Chondrocyte (in vitro differentiated cells): Measurements from ENCODE around the gene IAPP. TPM values are rescaled to one million over a fixed set of nuclear protein-coding genes. Genes with fewer than 3 reads are reported as not detected.

Source experiments
- DNase-seq: peaks from one replicate; pipeline ENCODE4 v3.0.0; 2021; ENCODE audit warnings: mixed read lengths, low spot score
- H3K27ac Mint-ChIP-seq: one replicate; pipeline ENCODE4 v1.8.0; 2021; ENCODE audit warnings: mild to moderate bottlenecking, moderate library complexity, mixed read lengths; ENCODE audit not compliant: unreplicated experiment
- H3K27me3 Mint-ChIP-seq: 2 replicates; pipeline ENCODE4 v1.8.0; 2021; ENCODE audit warnings: low read depth, mixed read lengths
- H3K36me3 Mint-ChIP-seq: 2 replicates; pipeline ENCODE4 v1.8.0; 2021; ENCODE audit warnings: low read depth, mixed read lengths
- H3K4me1 Mint-ChIP-seq: 2 replicates; pipeline ENCODE4 v1.8.0; 2021; ENCODE audit warnings: low read depth, mild to moderate bottlenecking, mixed read lengths
- H3K4me3 Mint-ChIP-seq: one replicate; pipeline ENCODE4 v1.8.0; 2021; ENCODE audit warnings: mild to moderate bottlenecking, moderate library complexity, mixed read lengths; ENCODE audit not compliant: unreplicated experiment
- H3K9me3 Mint-ChIP-seq: 2 replicates; pipeline ENCODE4 v1.8.0; 2021; ENCODE audit warnings: low read depth, mixed read lengths
- long read RNA-seq: library from polyadenylated mRNA; stranded (forward); transcript quantifications from one replicate; pipeline ENCODE4 v2.0.0, GENCODE V29; 2021
- total RNA-seq: library from RNA; stranded (reverse); gene quantifications from 3 replicates; pipeline ENCODE4 v1.2.1, GENCODE V29; 2021
- TF ChIP-seq, protein P1 (sequence below): fragments of 200-600 bp; sonication (generic); IDR thresholded peaks from 2 replicates; pipeline ENCODE4 v1.5.0; 2021; ENCODE audit warnings: antibody characterized with exemption, mild to moderate bottlenecking, moderate library complexity

Gene IAPP
- total RNA-seq: not detected in 3 replicates
- long read RNA-seq: 0 reads

DNA sequence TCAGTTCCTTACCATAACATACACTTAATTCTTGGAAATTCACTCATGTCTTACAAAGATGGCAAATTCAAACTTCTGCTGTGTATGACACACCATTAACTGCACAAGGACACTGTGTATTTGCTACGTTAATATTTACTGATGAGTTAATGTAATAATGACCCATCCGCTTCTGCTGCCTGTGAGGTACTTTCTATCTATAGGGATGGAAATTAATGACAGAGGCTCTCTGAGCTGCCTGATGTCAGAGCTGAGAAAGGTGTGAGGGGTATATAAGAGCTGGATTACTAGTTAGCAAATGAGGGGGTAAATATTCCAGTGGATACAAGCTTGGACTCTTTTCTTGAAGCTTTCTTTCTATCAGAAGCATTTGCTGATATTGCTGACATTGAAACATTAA lies at the start of gene IAPP:
Gene IAPP (plus strand): TSS at position 301 of the 400 bp plus-strand sequence. CDS start 450 bp downstream, outside the sequence.
- DNase-seq: no peak
- TF ChIP-seq, protein P1, sequence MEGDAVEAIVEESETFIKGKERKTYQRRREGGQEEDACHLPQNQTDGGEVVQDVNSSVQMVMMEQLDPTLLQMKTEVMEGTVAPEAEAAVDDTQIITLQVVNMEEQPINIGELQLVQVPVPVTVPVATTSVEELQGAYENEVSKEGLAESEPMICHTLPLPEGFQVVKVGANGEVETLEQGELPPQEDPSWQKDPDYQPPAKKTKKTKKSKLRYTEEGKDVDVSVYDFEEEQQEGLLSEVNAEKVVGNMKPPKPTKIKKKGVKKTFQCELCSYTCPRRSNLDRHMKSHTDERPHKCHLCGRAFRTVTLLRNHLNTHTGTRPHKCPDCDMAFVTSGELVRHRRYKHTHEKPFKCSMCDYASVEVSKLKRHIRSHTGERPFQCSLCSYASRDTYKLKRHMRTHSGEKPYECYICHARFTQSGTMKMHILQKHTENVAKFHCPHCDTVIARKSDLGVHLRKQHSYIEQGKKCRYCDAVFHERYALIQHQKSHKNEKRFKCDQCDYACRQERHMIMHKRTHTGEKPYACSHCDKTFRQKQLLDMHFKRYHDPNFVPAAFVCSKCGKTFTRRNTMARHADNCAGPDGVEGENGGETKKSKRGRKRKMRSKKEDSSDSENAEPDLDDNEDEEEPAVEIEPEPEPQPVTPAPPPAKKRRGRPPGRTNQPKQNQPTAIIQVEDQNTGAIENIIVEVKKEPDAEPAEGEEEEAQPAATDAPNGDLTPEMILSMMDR: no peak
- Mint-ChIP-seq H3K9me3 (no peaks in the 10 kb centered on the region), H3K4me3 (no peak within 1 kb of the TSS), H3K4me1 (peaks cover 9% of the 10 kb centered on the region), H3K27ac (no peak within 1 kb of the TSS), H3K36me3 (no peaks in the 10 kb centered on the region), H3K27me3 (peaks cover 3% of the 10 kb centered on the region)

DNA sequence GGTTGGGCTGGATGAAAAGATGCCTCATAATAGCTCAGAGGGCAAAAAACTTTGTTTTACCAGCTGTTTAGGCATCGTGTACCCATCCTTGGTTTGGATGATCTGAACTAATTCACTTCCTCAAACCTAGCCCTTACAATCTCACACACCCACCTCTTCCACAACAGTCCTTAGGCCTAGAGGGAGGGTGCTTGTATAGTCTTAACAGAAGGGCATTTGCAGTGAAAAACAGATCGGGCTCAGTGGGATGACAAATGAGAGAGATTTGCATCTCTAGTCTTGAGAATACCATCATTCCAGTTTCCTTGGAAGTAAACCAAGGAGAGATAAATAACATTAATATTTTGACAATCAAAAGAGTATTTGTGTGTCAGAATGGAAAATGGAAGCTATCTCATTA lies 49.0 kb upstream of the IAPP start:
- TF ChIP-seq, protein P1: no peak
- H3K27ac Mint-ChIP-seq: no peak overlapping the region

DNA sequence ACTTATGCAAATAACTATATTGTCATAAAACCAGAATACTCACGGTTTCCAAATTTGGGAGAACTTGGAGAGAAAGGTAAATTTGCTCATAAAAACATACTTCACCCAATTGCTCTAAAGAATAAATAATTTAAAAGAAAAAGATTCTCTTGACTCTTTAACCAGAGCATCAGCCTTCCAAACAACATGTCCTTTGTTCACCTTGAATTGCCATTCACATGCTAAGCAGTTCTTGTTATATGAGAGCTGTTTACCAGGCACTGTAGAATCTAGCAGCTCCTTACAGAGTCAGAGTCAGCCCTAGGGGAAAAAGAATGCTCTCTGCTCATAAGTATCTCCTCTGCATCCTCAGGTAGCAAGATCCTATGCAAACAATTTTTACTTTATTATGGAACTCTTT lies 48.2 kb upstream of the IAPP start:
- H3K4me1 Mint-ChIP-seq: no peaks in the 10 kb centered on the region
- no peak overlapping the region for H3K27ac Mint-ChIP-seq
- H3K27me3 Mint-ChIP-seq: no peaks in the 10 kb centered on the region
- peaks cover 7% of the 10 kb centered on the region for H3K36me3 Mint-ChIP-seq
- no peak overlapping the region for H3K4me3 Mint-ChIP-seq
- DNase-seq: no peak
- peaks cover 25% of the 10 kb centered on the region for H3K9me3 Mint-ChIP-seq
- TF ChIP-seq, protein P1: no peak

More for the DNA sequence above, 49.0 kb upstream of the IAPP start:
- Mint-ChIP-seq H3K9me3 (peaks cover 20% of the 10 kb centered on the region), H3K27me3 (no peaks in the 10 kb centered on the region), H3K36me3 (peaks cover 7% of the 10 kb centered on the region), H3K4me1 (no peaks in the 10 kb centered on the region), H3K4me3 (no peak overlapping the region)
- DNase-seq: no peak

DNA sequence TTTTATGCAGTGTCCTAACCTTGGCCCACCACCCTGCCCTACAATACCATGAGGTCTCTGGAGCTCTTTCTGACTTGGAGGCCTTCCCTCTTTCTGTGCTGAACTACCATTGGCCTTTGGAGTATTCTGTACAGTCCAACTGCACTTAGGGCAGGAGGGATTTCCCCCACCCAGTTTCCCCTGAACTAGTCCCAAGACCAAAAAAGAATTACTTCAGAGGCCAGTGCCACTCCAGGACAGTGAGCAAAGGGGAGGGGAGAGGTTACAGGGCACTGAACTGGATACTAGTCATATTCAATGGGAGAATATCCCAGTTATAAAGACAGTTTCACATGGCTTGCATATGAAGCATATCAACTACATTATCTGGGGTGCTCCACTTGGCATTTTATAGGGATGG lies 44.1 kb upstream of the IAPP start:
- no peak overlapping the region for H3K4me3 Mint-ChIP-seq
- H3K36me3 Mint-ChIP-seq: peaks cover 7% of the 10 kb centered on the region
- no peaks in the 10 kb centered on the region for H3K4me1 Mint-ChIP-seq
- TF ChIP-seq, protein P1: no peak
- no peaks in the 10 kb centered on the region for H3K27me3 Mint-ChIP-seq
- no peak for DNase-seq
- peaks cover 42% of the 10 kb centered on the region for H3K9me3 Mint-ChIP-seq
- no peak overlapping the region for H3K27ac Mint-ChIP-seq

DNA sequence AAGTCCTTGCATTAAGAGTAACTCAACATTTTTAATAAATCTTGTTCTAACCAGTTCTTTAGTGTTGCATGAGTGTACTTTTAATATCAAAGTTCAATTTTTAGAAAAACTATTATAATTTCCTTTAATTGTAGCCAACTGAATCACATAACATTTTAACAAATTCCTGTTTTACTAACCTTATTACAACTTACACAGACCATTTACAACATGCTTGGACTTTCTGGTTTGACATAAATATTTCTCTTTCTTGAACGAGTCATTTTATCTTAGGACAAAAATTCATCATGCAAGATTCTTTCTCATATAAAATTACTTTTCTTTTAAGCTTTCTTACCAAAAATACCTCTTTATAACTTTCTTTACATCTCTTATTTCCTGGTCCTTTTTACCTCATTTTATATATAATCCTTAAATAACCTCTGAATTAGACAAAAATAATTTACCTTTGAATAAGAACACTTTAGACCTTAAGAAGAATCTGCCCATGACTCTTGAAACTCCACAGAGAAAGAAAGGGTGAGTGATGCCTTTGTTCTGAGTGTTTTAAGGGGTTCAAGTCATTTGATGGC lies 41.9 kb upstream of the IAPP start:
- peaks cover 7% of the 10 kb centered on the region for H3K36me3 Mint-ChIP-seq
- no peaks in the 10 kb centered on the region for H3K27me3 Mint-ChIP-seq
- H3K4me3 Mint-ChIP-seq: no peak overlapping the region
- DNase-seq: no peak
- H3K4me1 Mint-ChIP-seq: peaks cover 5% of the 10 kb centered on the region
- peaks cover 40% of the 10 kb centered on the region for H3K9me3 Mint-ChIP-seq
- no peak overlapping the region for H3K27ac Mint-ChIP-seq
- TF ChIP-seq, protein P1: no peak
